AG10803 (cell line): Measurements from ENCODE around the gene TP63.

Experiments used
- DNase-seq: peaks from one replicate; pipeline ENCODE4 v3.0.0; 2010; ENCODE audit warnings: low read depth
- H3K4me3 ChIP-seq: 2 replicates; pipeline ENCODE4 v1.5.1; 2011; ENCODE audit warnings: mild to moderate bottlenecking, low read length, control low read depth
- TF ChIP-seq, protein P1 (sequence below): conservative IDR thresholded peaks from 2 replicates; pipeline ENCODE4 v1.5.1; 2011; ENCODE audit warnings: mild to moderate bottlenecking, low read length, control low read depth, inconsistent platforms

The TP63 gene

DNA sequence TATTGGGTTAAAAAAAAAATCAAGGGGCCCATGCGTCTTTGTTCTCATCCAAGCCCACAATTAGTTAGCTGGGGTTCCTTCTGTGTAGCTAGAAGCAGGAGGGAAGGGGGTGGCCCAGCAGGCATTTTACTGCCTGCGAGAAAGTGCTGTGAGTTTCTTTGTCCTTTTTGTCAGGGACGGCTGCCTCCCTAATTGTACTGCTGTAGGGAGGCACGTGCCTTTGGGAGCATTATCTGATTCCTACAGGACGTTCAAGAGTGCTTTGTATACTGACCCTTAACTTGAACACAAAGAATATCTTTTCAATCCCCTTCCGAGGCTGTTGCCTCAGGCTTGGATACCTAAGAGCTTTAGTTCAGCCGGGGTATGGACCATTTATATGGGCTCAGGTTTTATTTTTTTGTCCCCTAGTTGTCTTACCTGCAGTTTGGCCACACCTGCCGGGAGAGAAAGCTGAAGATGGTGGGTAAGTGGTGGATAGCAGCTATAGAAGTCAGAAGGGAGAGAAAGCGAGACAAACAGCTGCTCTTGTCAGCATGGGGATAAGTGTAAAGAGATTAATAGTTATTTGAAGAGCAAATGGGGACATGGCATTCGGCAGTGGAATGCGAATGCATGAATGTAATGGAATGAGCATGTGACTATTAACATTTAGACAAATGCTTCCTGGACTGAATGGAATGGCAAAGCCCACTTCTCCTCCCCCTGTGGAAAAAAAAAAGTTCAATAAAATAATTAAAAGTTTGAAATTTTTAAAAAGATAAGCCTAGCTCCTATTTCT is 175.2 kb downstream of the TP63 start:
- peak; percentile 43 for DNase-seq
- TF ChIP-seq, protein P1, sequence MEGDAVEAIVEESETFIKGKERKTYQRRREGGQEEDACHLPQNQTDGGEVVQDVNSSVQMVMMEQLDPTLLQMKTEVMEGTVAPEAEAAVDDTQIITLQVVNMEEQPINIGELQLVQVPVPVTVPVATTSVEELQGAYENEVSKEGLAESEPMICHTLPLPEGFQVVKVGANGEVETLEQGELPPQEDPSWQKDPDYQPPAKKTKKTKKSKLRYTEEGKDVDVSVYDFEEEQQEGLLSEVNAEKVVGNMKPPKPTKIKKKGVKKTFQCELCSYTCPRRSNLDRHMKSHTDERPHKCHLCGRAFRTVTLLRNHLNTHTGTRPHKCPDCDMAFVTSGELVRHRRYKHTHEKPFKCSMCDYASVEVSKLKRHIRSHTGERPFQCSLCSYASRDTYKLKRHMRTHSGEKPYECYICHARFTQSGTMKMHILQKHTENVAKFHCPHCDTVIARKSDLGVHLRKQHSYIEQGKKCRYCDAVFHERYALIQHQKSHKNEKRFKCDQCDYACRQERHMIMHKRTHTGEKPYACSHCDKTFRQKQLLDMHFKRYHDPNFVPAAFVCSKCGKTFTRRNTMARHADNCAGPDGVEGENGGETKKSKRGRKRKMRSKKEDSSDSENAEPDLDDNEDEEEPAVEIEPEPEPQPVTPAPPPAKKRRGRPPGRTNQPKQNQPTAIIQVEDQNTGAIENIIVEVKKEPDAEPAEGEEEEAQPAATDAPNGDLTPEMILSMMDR: no peak
- H3K4me3 ChIP-seq: no peak overlapping the region

GRCh38 chr3:189808246-189809007 is 177.2 kb downstream of the TP63 start:
- TF ChIP-seq, protein P1: no peak
- no peak for DNase-seq
- H3K4me3 ChIP-seq: no peak overlapping the region

DNA sequence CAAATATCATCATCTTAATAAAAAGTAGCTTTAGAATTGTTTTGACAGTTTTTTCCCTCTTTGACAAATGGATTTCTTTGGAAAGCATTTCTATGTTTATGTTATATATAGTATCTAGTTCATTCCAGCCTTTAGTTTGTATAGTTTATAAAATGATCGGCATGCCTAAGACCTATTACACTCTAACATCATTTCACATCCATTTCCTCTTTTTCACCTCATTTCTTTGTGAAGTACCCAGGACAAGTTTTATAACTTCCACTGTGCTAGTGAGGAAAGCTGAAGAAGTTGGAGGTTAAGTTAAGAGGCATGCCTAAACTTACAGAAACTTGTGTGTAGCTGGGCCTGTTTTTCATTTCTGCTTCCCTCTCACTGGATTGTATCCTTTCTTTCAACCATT is 178.4 kb downstream of the TP63 start:
- no peak for DNase-seq
- no peak overlapping the region for H3K4me3 ChIP-seq
- TF ChIP-seq, protein P1: no peak

- no peak for DNase-seq
- no peak overlapping the region for H3K4me3 ChIP-seq
- TF ChIP-seq, protein P1: no peak
Measured at GRCh38 chr3:189812806-189813465, 181.7 kb downstream of the TP63 start.

GRCh38 chr3:189813647-189814240 is 182.6 kb downstream of the TP63 start:
- no peak overlapping the region for H3K4me3 ChIP-seq
- TF ChIP-seq, protein P1: no peak
- no peak for DNase-seq

- DNase-seq: no peak
- no peak overlapping the region for H3K4me3 ChIP-seq
- TF ChIP-seq, protein P1: no peak
Measured at GRCh38 chr3:189820365-189820720, 189.2 kb downstream of the TP63 start.
